Measurements from ENCODE around the gene CACNA1C.
"Not testable (repeated sequence)": the region's sequence is repeated elsewhere in the genome, so short reads cannot be mapped to it uniquely, and the experiment has no call there.

Gene CACNA1C

GRCh38 chr12:2236506-2237294 is 183.9 kb downstream of the CACNA1C start:
- DNase-seq = no peak

- no peak for DNase-seq
These were observed 185.3 kb downstream of the CACNA1C start for GRCh38 chr12:2238111-2238510.

DNA sequence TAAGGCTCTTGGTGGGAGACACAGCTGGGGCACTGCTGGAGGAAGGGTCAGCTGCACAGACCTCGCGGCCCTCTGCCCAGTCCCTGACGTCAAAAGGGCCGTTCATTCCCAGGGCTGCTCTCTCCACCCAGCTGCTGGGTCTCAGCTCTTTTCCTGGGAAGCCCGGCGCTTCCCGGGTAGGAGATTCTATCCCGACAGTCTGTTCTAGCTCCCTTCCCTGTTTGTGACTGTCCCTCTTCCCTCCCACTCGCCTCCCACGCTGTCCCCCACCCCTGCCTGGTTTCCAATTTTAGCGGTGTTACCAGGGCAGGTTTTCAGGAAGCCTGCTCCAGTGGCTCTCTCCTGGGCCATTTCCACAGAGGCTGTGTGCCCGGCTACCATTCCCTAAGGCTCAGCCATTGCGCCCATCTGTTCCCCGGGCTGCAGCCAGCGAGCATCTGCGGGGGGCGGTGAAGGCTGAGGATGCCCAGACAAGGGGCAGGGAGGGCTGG is 186.6 kb downstream of the CACNA1C start:
- DNase-seq = no peak

DNA sequence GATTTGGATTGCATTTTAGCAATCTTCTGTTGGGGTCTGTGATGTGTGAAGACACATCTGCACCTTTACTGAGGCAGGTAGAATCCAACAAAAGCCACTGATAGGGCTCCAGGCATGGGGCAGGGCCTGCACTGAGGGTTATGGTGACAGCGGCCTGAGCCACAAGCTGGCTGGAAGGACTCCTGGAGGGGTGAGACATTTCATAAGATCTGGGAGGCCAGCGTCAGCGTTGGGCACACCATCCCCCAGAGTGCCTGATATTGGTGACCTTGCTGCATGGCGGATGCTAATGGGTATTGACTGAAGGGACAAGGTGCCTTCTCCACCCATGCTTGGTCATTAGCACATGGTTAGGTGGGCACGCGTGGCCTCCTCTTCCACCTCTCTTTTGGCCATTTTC is 187.6 kb downstream of the CACNA1C start:
- no peak for DNase-seq

DNA sequence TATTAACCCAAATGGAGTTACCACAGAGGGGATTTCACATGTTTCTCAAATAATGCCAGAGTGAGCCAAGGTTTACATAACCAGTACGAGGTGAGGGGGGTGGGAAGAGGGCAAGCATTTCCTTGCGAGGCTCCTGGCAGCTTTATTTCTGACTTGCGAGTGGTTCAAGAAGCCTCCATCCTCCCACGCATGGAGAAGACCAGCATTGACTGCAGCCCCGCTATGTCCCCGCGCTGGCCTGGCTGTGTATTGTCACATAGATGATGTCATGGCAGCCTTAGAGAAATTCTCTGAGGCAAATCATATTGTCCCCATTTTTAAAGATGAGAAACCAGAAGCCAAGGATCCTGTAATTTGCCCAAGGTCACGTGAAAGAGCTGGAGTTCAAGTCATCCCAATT is 188.2 kb downstream of the CACNA1C start:
- no peak for DNase-seq

DNA sequence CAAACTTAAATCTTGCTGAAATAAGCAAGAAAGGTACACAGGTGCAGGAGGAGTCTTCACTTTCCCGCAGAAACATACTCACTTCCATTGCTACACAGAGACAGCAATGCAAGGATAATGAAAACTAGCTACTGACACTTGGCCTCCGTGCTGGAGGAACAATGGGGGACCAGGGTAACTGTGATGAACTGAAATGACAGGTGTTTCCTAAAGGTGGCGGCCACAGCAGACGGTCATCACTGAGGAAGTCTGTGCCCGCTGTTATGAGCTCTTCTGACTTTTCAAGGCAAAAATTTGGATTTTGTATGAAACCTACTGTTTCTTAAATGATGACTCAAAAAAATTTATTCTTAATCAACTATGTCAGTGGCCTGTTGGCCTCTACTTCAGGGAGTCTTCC is 189.4 kb downstream of the CACNA1C start:
- DNase-seq = no peak

GRCh38 chr12:2242816-2243215 is 190.0 kb downstream of the CACNA1C start:
- no peak for DNase-seq

GRCh38 chr12:2243275-2243674 is 190.5 kb downstream of the CACNA1C start:
- peak; percentile 85 for DNase-seq

GRCh38 chr12:2244013-2244861 is 191.4 kb downstream of the CACNA1C start:
- DNase-seq = peak; percentile 97

DNA sequence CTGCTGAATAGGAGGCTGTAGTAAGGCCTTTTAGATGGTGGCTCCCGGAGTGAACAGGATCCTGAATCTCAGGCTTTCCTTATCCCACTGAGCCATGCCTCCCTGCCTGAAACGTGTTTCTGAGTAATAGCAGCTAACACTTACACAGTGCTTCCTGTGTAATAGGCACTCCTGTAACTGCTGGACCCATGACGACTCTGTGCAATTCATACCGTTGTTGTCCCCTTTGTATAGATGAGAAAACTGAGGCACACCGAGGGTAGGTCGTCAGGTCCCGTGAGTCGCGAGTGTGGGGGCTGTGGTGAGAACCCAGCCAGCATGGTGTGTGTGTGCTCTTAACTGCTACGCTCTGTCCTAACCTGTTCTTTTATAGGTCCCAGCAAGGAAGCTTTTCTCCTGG is 193.6 kb downstream of the CACNA1C start:
- DNase-seq = no peak

DNA sequence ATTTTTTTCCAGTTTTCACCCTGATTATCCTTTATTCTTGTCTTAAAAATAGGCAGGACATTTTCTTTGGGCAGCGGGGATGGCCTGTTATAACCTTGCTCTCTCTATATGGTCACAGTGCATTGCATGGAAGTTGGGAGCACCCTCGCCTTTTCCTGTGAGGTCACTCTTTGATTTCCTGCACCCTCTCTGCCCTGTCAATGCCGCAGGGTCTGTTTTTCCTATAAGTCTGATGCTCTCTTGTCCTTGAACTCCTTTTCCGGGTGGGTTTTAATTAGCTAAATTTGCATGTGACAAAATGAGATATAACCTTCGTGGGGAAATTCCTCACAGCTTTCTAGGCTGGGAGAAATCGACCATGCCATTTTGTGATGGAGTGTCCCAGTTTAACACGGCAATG is 194.3 kb downstream of the CACNA1C start:
- DNase-seq = no peak

GRCh38 chr12:2247596-2247995 is 194.8 kb downstream of the CACNA1C start:
- DNase-seq = no peak

GRCh38 chr12:2248087-2248900 is 195.5 kb downstream of the CACNA1C start:
- peak; percentile 53 for DNase-seq

- peak; percentile 74 for DNase-seq
These were observed 196.2 kb downstream of the CACNA1C start for GRCh38 chr12:2248901-2249381.

GRCh38 chr12:2250797-2251196 is 198.0 kb downstream of the CACNA1C start:
- DNase-seq = peak; percentile 39

GRCh38 chr12:2251526-2252209 is 198.9 kb downstream of the CACNA1C start:
- DNase-seq = peak; percentile 84

GRCh38 chr12:2255311-2255710 is 202.5 kb downstream of the CACNA1C start:
- no peak for DNase-seq

DNA sequence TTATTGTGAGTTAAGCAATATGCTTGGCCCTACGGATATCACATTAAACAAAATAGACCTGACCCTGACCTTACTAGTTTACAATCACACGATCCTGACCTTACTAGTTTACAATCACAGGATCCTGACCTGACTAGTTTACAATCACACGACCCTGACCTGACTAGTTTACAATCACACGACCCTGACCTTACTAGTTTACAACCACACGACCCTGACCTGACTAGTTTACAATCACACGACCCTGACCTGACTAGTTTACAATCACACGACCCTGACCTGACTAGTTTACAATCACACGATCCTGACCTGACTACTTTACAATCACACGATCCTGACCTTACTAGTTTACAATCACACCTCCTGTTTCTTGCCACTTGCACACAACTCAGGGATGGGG is 202.9 kb downstream of the CACNA1C start:
- not testable (repeated sequence) for DNase-seq

DNA sequence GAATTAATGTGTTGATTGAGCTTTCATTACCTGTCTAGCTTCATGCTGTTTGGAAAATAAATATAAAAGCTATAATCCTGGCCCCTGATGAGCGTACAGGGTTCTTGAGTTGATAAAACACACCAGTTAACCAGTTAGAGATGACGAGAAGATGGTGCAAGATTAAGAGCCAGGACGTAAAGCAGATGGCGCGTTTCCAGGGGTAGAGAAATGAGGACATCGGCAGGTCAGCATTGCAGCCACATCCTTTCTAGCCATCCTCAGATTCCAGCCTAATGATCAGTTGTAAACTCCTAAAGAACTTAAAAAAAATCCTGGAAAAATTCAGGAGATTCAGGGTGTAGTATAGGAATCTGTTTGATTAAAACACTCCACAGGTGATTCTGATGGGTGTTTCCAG is 203.7 kb downstream of the CACNA1C start:
- peak; percentile 83 for DNase-seq

DNA sequence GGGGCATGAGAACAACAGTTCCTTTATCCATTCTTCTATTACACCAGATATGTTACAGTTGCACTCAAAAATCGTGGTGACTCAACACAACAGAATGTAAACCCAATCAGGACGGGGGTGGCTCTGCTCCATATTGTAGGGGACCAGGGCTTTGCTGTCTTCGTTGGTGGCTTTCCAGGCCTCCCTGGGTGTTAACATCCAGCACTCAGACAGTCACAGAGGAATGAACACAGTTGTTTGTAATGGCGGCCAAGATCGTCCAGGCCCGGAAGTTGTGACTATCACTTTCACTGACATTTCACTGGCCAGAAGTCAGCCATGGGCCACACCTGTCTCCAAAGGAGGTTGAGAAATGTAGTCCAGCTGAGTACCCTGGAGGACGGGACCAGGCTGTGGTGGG is 204.1 kb downstream of the CACNA1C start:
- peak; percentile 87 for DNase-seq

DNA sequence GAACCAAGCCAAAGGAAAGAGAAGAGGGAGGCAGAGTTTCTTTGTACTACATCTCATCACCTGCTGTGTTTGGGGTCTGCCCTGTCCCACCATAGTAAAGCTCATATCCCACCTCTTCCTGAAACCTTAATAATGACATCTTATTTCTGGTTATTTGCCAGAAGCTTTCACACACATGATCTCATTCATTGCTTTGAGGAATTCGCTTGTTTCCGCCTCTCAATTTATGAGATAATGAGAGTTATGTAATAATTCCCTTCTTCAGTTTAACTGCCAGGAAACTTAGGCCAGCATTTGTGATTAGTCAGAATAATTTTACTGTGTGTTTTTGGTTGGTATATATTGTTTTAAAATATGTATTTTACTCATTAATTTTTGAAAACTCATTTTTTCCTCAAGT is 205.2 kb downstream of the CACNA1C start:
- DNase-seq = no peak

GRCh38 chr12:2259369-2259768 is 206.6 kb downstream of the CACNA1C start:
- DNase-seq = peak; percentile 69
